Skin of body (tissue), 2 donors: ENCODE data around the gene TSEN15. TPM values are rescaled to one million over a fixed set of nuclear protein-coding genes. Genes with fewer than 3 reads are reported as not detected.
"Not testable (repeated sequence)": the region's sequence is repeated elsewhere in the genome, so short reads cannot be mapped to it uniquely, and the experiment has no call there.

ENCODE experiments used
- DNase-seq: peaks from one replicate; lab custom pipeline; 2025; lab: John Stamatoyannopoulos, UW
- total RNA-seq: library from RNA; depleted of rRNA; stranded (reverse); fragments of >200 nt; gene quantifications from one replicate; pipeline ENCODE4 v1.2.3, GENCODE V29; 2014

The TSEN15 gene
- total RNA-seq, 1 donor from 2014 or later, result 25.3 TPM

- not testable (repeated sequence) for DNase-seq
Observed at GRCh38 chr1:184096580-184096979, 45.0 kb downstream of the TSEN15 start.

DNA sequence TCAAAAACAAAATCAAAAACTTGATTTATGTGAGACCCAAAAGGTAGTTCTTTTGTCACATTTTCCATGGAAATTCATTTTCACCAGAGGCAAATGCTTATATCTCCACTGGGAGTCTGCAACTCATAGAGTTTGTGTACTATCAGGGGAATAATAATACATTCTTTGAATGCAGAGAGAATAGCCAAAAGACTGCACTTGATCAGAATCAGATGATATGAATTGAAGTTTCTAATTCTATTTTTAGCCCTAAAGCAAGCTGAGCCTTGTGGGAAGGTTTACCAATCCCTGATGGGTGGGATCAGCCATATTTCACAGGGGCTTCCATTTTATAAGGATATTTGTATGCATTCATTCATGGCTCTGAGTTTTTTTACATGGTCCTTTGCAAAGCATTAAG lies 49.6 kb downstream of the TSEN15 start:
- peak; percentile 87 for DNase-seq

- DNase-seq, result no peak
Observed at GRCh38 chr1:184101571-184101970, 50.0 kb downstream of the TSEN15 start.

GRCh38 chr1:184110272-184111204 lies 59.0 kb downstream of the TSEN15 start:
- no peak for DNase-seq

DNA sequence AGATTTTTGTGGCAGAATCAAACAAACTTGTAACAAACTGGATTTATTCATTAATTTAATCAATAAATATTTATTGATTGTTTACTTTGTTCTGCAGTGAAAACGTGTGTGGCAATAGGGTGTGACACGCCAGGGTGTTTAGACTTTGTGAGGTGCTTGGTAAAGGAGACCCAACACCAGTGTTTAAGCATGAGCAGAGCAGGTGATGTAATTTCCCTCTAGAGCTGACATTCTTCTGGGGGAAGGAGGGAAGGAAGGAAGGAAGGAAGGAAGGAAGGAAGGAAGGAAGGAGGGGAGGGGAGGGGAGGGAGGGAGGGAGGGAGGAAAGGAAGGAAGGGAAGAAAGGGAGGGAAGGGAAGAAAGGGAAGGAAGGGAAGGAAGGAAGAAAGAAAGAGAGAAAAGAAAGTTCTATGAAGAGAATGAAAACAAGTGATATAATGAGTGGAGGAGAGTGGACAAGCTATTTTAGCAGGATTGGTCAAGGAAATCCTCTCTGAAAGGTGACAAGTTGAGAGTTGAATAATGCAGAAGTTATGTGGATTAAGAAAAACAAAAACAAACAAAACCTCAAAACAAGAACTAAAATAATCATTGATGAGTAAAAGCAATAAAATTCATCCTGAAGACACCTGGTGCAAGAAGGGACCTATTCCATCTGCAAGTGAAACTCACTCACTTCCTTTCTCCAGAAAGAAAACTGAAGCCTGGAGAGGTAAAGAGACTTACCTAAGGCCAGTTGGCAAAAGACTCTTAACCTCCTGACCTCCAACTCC lies 60.8 kb downstream of the TSEN15 start:
- DNase-seq, result no peak

- DNase-seq, result no peak
Observed at GRCh38 chr1:184113251-184113650, 61.7 kb downstream of the TSEN15 start.

- DNase-seq, result no peak
Observed at GRCh38 chr1:184114818-184115398, 63.4 kb downstream of the TSEN15 start.

DNA sequence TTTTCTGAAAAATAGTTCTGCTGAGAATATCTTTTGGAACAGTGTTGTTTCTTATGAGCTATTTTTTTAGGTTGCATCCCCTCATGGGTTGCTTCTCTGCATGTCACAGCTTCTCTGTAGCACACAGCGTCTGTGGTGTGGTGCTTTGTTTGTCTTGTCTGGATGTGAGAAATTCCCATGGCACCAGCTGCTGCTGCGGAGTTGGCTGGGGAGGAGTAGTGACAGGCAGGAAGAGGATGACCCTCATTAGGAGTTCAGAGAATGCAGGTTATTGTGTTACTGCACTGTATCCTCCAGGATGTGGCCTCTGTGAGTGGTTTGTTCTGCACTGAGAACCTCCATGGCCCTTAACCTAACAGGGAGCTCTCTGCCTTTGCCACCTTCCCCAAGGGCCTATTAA lies 64.8 kb downstream of the TSEN15 start:
- DNase-seq, result no peak

DNA sequence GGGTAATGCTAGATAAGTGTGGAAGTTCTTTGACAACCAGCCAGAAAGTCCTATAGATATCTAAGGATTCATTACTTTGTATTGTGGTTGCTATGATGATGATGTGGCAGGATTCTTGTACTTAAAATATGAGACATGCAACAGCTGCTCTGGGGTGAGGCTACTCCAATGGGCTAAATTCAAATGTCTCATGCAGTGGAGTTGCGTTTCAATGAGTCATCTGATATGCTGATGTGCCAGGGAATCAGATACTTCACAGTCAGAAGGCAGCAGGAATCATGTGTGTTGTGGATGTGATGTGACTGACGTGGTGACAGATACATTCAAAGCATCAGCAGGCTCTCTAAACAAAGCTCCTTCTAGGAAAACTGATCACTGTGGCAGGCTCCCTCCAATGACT lies 66.5 kb downstream of the TSEN15 start:
- peak; percentile 56 for DNase-seq

Other genes starting within 250 kb of the TSEN15 start
- 39.4 TPM for gene RGL1, start 246.6 kb upstream of the TSEN15 start, total RNA-seq
- 6.2 TPM for gene COLGALT2, start 14.0 kb upstream of the TSEN15 start, total RNA-seq